Upper lobe of left lung (tissue), 4 donors: ENCODE data around the gene STX4.
A peak's percentile ranks its signal among the peaks of the same experiment; 100 is the strongest.

Source experiments
- POLR2AphosphoS5 ChIP-seq, 2 donors: sonication (generic); formaldehyde crosslinking; IDR thresholded peaks; one replicate each; pipeline ENCODE4 v1.5.1; 2017; ENCODE audit warnings: antibody characterized with exemption in 2 of 2
- TF ChIP-seq, protein P1 (sequence below), 6 experiments: fragments of 450-650 bp in 4 of 6; fragments of 200-600 bp in 2 of 6; sonication (generic) in 2 of 6; IDR thresholded peaks; one replicate each; pipeline ENCODE4 v1.5.1; 2016 to 2019; ENCODE audit warnings: antibody characterized with exemption in 6 of 6

DNA sequence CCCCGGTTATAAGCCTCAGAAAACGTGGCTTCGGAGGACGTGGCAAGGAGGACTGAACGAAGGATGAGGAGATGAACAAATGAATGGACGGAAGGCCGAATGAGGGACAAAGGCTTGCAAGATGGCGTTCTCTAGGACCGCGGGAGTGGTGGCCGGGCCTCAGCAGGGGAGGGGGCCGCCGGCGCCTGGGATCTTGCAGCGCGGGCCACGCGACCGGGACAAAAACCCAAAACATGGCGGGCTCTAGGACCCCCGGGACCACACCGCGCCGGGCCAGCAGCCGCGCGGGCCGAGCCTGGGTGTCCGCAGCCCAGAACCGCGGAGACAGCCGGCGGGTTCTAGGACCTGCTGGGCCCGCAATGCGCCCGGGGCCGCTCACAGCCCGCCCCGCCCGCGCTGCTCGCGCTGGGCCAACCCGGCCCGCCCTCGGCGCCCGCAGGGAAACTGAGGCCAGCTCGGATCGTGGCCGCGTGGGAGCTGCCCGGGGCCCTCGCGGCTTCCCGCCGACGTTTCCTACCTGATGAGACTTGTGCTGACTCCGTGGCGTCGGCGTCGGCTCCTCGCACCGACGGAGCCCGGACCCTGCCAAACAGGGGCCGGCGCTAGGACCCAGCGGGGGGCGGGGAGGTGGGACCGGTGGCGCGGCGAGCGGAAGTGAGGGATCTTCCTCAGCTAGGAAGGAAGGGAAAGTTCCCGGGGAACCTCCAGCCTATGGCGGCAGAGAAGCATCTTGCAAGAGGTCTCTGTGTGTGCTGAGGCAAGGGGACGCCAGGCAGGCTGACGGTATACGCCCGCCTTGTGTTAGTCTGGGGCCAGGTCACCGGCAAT, 40.0 kb downstream of the STX4 start:
- TF ChIP-seq POLR2AphosphoS5 (IDR thresholded peaks at IDR 0.05): peak; percentile 63 to 64
- TF ChIP-seq, protein P1, sequence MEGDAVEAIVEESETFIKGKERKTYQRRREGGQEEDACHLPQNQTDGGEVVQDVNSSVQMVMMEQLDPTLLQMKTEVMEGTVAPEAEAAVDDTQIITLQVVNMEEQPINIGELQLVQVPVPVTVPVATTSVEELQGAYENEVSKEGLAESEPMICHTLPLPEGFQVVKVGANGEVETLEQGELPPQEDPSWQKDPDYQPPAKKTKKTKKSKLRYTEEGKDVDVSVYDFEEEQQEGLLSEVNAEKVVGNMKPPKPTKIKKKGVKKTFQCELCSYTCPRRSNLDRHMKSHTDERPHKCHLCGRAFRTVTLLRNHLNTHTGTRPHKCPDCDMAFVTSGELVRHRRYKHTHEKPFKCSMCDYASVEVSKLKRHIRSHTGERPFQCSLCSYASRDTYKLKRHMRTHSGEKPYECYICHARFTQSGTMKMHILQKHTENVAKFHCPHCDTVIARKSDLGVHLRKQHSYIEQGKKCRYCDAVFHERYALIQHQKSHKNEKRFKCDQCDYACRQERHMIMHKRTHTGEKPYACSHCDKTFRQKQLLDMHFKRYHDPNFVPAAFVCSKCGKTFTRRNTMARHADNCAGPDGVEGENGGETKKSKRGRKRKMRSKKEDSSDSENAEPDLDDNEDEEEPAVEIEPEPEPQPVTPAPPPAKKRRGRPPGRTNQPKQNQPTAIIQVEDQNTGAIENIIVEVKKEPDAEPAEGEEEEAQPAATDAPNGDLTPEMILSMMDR (IDR thresholded peaks at IDR 0.05): peak in 1 of 6 experiments; percentile 11
